ENCODE results near the gene MTR.

MTR gene

DNA sequence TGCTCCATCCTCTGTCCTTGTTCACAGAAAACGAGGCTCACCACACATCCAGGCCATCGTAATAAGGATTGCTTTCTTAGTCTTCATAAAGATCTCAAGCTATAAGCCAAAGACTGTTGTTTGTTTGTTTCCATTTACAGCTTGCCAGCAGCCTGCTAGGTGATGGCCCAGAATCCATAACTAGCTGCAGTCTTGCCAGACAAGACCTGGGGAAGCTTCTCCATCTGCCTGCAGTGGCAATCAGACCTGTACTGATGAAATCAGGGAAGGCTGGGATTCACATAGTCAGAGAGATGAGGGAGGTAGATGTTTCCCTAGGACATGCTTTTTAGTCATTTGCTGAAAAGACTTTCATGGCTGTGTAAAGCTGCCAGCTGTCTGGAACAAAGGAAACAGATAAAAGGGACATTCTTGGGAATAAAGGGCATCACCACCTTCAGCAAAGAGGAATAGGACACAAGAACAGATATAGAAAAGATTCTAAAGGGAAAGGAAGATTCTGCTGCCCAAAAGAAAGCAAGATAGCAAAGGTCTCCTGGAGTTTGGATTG, 158.1 kb downstream of the MTR start:
- Histone ChIP-seq H3K27ac (ENCODE audit: low read depth, low read length) (no peak overlapping the region), H3K27me3 (ENCODE audit: control insufficient read depth, insufficient read depth, low read length) (no peaks in the 10 kb centered on the region), H3K4me3 (ENCODE audit: low read depth, low read length) (no peak overlapping the region), H3K9me3 (ENCODE audit: control insufficient read depth, insufficient read depth, low read length) (no peaks in the 10 kb centered on the region), H3K4me1 (ENCODE audit: control insufficient read depth, insufficient read depth, low read length) (peaks cover 21% of the 10 kb centered on the region), H3K36me3 (ENCODE audit: control insufficient read depth, insufficient read depth, low read length) (no peaks in the 10 kb centered on the region), H3K9ac (ENCODE audit: low read depth, low read length) (no peak overlapping the region)

Measured in HUES48 (cell line).